Medulla oblongata (tissue), 1 donor: ENCODE results near the gene LCN1.

ENCODE experiments used
- DNase-seq: peaks from one replicate; pipeline ENCODE4 v3.0.0-alpha.2; 2015; ENCODE audit errors: extremely low spot score

LCN1 gene

GRCh38 chr9:135520916-135521607 lies at the start of gene LCN1:
Gene LCN1 (plus strand): TSS chr9:135521440. CDS start chr9:135521498, 58 bp downstream.
- no peak for DNase-seq

GRCh38 chr9:135471791-135472640 lies 49.2 kb upstream of the LCN1 start:
- no peak for DNase-seq

DNA sequence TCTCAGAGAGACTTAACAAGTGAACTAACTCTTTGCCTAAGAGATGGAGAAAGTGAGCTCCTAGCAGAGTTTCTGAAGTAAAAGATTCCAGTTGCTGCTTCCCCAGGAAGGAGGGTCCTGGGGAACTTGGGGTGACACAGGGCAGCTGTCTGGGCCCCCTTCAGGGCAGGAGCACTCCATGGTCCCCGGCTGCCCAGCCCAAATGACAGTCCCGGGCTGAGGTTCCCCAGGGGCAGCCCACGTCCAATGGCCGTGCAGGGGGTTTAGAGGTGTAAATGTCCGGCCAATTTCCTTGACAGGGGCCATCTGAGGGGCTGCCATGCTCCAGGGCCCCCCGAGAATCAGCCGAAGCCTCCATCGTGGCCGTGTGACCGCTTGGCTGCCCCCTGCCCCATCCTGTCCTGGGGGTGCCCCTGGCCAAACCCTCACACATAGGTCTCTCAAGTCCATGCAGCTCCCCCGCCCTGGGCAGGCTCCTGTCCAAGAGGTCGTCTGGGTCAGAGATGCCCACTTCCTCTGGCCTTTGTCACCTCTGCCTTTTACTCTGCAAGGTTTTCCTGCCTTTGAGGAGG lies 47.2 kb upstream of the LCN1 start:
- no peak for DNase-seq

DNA sequence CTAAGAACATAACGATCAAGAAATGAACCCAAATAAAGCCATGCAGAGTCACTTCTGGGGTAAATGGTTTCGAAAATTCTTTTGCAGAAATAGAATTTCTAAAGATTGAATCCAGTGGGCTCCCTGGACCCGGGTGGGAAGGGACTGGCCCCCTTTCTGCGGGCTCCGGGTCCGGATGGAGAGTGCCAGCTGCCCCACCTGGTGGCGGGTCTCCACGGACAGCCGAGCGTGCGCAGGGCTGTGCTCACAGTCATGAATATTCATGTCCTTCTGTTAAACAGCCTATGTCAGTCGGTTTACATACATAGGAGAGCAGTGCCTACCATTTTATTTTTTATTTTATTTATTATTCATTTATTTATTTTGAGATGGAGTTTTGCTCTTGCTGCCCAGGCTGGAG lies 46.3 kb upstream of the LCN1 start:
- no peak for DNase-seq

GRCh38 chr9:135476561-135477355 lies 44.5 kb upstream of the LCN1 start:
- no peak for DNase-seq

DNA sequence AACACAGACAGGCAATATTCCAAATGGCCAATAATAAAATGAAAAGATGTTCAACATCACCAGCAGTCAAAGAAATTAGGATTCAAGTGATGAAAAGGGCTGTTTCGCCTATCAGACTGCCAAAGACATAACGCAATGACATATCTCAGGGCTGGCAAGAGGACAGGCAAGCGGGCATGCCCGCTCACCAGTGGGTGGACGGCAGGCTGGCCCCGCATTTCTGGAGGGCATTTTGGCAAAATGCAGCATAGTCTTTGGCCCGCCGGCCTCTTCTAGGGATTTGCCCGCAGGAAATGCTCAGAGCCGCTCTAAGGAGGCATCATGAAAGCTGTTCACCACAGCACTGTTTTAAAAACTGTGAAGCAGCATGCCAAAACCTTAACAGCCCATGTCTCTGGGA lies 43.0 kb upstream of the LCN1 start:
- DNase-seq = peak; percentile 6

DNA sequence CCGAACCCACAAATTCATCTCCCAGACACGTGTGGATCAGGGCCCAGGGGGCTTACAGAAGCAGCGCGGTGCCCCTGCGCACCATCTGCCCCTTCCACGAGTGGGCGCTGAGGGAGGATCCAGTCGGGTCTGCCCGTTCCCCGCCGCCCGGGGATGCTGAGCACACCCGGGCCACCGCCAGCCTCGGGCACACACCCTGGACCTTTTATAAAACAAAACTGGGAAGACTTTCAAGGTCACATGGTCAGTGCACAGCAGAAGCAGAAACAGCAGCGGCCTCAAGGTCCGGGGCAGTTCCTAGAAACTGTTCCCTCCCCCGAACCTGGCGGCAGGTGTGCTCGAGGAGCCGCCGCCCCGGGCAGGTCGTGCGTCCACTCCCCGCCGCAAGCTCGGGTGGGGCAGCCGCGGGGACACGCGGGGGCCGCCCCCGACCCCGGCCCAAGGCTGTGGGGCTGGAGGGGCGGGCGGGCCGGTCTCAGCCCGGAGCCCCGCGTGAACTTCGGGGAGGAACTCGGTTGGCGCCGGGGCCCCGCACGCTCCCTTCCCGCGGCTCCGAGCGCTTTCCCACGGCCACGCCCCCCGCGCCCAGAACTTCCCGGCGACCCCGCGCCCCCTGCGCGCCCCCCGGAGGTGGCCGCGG lies 42.3 kb upstream of the LCN1 start:
- peak; percentile 80 for DNase-seq

DNA sequence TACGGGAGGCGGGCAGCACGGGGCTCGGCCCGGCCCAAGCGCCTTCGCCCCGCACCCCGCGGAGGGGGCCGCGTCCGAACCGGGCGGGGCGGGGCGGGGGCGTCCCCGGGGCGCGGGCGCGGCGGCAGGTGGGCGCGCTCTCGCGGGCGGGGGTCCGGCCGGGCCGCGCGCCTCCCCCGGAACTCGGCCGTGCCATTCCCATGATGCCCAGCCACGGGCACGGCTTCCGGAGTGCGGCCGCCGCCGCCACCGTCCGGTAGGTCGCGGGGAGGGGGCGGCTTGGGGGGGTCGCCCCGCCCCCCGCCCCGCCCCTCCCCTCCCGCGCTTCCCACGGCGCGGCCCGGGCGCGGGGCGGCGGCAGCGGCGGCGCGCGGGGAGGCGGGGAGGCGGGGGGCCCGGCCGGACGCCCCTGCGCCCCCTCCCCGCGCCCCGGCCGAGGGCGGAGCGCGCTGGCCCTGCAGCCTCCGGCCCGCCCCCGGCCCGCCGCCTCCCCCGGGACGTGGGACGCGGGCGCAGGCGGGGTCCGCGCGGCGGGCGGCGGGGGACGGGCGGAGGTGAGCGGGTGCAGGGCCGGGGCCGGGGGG lies 41.7 kb upstream of the LCN1 start, which contains the start of gene PPP1R26:
TSS of gene PPP1R26 (plus strand) at position 314 of the 584 bp plus-strand sequence. CDS start 4,729 bp downstream, outside the sequence.
- DNase-seq = peak; percentile 22

- DNase-seq = no peak
Observed at GRCh38 chr9:135480071-135480939, 40.9 kb upstream of the LCN1 start.

DNA sequence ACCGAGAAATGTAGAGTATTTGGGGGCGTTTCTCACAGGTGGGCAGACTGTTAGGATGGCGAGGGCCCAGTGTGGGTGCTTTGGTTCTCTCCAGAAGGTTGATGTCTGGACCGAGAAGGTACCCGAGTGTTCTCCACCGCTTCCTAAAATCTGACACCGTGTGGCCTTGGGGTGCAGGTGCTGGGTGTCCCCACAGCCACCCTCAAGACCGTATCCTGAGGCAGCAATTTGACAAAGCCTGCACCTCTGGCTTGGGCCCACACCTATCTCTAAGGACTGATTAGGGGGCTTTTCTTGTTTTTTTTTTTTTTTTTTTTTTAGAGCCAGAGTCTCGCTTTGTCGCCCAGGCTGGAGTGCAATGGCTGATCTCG lies 40.3 kb upstream of the LCN1 start:
- DNase-seq = no peak

- no peak for DNase-seq
Observed at GRCh38 chr9:135482015-135482754, 39.1 kb upstream of the LCN1 start.

DNA sequence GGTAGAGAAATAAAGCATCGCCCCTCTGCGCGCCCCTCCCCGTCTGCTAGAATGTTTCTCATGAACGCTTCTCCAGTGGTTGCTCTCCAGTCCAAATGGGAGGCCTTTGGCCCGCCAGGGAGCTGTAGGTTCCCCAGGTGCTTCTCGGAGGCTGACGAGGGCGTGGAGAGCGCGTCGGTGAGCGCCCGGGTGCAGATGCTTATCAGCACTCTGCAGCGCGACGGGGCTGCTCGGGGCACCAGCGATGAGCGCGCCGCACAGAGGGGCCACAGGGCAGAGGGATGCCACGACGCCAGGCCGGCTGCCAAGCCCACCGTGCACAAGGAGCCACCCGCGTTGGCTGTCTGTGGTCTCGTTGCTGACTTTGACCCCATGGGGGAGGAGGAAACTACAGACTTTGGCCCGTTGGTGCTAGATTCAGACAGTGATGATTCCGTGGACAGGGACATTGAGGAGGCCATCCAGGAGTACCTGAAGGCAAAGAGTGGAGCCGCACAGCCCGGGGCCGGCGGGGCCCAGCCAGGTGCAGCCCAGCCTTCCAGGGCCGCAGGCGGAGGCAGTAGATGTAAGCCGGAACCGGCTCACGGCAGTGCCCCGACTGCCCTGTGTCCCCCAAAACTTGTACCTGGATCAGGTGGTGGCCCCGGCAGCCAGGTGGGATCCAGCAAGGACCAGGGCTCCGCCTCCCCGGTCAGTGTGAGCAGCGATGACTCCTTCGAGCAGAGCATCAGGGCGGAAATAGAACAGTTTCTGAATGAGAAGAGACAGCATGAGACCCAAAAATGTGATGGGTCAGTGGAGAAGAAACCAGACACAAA lies 36.6 kb upstream of the LCN1 start:
- no peak for DNase-seq

GRCh38 chr9:135485385-135485784 lies 35.9 kb upstream of the LCN1 start:
- no peak for DNase-seq

GRCh38 chr9:135485832-135486231 lies 35.4 kb upstream of the LCN1 start:
- no peak for DNase-seq

DNA sequence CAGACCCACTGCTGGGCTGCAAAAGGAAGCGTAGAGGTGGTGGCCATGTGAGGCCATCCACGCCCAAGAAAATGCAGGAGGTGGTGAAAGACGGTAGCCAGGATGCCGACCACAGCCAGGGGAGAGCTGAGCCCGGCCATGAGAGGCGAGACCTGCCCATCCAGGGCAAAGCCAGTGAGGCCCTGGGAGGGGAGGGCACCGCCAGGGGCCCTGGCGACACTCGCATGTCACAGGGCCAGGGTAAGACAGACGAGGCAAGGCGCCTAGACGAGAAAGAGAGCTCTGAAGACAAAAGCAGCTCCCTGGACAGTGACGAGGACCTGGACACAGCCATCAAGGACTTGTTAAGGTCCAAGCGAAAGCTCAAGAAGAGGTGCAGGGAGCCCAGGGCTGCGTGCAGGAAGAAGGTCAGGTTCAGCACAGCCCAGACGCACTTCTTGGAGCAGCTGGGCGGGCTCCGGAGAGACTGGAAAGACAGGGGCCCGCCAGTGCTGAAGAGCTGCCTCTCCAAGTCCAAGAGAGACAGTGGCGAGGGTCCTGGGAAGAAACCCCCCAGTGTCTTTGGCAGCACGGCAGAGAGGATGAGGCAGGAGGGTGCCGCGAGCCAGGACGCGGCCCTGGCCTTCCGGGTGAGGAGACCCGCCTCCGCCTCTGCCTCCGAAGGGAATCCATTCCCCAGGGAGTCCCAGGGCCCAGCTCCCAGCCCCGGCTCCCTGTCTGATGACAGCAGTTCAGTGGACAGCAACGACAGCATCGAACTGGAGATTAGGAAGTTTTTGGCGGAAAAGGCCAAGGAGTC lies 34.8 kb upstream of the LCN1 start:
- DNase-seq = no peak

- no peak for DNase-seq
Observed at GRCh38 chr9:135487281-135488012, 33.8 kb upstream of the LCN1 start.

DNA sequence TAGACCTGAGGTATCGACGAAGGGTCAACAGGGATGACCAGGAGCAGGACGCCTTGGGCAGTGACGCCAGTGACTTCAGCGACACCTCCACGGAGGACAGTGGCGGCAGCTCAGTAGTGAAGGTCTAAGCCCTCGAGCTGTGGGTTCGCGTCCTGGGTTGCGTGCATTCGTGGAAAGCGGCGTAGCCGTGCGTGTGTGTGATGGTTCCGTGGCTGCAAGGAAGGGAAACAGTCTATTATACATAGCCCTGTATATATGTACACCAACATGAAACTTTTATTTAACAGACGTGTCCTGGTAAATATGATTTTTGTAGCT lies 33.3 kb upstream of the LCN1 start:
- no peak for DNase-seq
